ENCODE data around the gene FLVCR2.

FLVCR2 gene, protein sequence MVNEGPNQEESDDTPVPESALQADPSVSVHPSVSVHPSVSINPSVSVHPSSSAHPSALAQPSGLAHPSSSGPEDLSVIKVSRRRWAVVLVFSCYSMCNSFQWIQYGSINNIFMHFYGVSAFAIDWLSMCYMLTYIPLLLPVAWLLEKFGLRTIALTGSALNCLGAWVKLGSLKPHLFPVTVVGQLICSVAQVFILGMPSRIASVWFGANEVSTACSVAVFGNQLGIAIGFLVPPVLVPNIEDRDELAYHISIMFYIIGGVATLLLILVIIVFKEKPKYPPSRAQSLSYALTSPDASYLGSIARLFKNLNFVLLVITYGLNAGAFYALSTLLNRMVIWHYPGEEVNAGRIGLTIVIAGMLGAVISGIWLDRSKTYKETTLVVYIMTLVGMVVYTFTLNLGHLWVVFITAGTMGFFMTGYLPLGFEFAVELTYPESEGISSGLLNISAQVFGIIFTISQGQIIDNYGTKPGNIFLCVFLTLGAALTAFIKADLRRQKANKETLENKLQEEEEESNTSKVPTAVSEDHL

DNA sequence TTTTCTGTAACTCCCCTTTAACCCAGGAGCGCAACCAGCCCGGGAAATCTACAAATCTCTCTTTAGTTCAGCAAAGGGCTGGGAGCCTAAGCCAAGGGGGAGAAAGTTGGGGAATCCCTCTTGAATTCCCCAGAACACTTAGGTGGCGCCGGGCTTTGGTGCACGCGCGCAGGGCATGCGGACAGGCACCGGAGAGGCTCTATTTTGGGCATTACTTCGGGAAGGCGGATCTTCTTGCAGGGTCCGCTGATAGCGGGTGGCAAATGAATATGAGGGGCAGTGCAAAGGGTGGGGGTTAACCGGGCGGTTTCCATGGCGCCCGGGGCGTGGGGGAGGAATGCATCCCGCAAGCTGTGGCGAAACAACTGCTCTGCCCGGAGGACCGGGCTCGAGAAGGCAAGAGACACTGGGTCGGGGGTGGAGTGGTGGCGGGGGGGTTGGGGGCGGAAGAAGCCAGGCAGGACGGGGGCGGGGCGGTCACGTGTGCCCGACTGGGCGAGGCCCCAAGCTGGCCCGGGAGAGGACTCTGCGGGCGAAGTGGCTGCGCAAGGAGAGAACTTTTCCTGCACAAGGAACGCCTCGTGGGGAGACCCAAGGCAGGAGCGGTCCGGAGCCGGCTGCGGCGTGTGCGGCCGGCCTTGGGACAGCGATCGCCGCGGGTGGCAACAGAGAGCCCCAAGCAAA lies at the start of gene FLVCR2:
Gene FLVCR2 (plus strand): TSS at position 519 of the 684 bp plus-strand sequence. CDS start 353 bp downstream, outside the sequence.
- peak; percentile 42 for DNase-seq (ENCODE audit: low read depth)

DNA sequence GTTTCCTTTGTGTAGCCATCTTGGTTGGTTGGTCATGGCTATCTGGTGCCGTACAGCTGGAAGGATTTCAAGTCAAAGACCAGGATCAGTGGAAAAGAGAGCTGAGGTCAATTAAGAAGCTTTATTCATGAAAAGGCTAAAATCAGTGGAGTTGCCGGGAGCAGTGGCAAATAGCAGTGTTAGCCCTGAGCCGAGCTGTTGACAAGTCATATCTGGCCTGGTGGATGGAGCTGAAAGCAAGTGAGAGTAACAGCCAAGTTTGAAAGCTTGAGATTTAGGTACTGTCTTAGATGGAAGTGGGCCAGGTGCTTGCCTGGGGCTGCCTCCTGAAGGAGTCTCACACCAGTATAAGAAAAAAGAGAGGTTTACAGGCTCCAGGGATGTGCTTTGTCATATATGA lies 47.2 kb upstream of the FLVCR2 start:
- DNase-seq (ENCODE audit: low read depth), result no peak

DNA sequence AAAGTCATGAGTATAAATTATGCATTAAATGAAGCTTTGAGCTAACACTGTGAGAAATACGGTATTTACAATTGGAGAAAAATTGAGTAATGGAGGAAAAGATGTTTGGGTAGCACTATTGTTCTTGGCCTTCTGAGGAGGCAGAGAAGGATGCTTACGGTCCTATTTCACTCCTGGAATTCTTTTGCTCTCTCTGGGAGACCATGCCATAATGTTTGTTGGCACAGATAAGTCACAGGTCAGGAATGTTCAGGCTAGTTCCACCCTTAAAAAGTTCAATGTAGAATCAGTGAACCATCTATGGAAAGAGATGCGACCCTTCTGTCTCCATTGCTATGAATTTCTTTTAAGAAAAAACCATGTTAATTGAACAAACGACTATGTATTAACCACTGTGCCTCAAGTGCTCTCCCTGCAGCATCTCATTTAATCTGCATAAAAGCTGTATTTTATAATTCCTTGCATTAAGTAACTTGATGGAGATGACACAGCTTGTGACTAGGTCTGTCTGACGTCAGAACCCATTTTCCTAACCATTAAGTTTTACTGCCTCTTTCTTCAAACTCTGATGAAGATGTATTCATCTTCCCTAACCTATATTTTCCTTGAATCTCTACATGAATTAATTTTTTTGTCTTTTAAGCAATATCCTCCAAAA lies 46.6 kb upstream of the FLVCR2 start:
- DNase-seq (ENCODE audit: low read depth), result no peak

DNA sequence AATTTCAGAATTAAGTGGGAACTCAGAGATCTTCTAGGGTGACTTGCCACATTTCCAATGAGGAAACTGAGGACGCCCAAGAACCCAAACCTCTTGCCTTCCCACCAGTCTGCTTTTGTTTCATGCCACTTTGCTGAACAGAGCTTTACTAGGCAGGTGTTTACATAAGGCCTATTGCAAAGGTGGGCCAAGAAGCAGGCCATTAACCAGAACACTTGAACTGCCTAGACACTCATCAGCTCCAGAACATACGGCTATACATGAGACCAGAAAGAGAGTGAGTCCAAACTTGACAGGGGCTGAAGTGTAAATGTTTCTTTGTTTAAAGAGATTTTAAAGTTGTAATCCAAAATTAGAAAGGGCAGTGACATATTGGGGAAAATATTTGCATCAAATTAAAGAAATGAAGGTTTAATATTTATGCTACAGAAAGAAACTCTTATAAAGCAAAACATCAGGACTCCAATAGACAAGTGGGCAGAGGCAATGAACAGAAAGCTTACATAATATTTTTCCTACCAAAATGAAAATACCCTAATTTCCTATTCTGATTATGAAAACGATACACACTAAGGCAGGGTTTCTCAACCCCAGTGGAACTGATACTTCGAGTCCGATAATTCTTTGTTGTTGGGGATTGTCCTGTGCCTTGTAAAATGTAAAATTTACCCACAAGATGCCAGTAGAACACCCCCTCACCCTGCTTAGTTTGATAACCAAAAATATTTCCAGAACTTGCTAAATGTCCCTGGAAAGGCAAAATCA lies 44.4 kb upstream of the FLVCR2 start:
- no peak for DNase-seq (ENCODE audit: low read depth)

DNA sequence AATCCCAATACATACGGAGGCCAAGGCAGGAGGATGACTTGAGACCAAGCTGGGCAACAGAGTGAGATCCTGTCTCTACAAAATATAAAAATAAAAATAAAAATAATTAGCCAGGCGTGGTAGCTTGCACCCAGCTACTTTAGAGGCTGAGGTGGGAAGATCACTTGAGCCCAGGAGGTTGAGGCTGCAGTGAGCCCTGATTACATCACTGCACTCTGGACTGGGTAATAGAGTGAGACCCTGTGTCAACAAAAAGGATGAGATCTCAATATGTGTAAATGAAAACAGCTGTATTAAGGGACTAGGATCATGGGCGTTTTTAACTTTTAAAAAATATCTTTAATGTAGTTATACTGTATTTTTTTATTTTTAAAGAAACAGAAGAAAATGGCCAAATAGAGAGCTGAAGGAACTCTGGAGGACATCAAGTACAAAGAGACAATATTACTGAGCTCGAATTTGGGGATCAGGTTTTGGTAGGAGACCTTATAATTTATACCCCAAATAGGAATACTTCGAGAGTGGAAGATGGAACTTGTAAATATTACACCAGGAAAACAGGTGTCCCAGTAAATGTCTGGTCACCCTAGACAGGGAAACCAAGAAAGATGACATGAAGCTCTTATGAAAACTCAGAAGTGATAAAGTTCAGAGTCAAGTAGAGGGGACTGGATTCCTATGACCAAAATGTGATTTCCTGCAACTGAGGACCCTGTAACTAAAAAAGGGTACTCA lies 43.1 kb upstream of the FLVCR2 start:
- DNase-seq (ENCODE audit: low read depth), result no peak

DNA sequence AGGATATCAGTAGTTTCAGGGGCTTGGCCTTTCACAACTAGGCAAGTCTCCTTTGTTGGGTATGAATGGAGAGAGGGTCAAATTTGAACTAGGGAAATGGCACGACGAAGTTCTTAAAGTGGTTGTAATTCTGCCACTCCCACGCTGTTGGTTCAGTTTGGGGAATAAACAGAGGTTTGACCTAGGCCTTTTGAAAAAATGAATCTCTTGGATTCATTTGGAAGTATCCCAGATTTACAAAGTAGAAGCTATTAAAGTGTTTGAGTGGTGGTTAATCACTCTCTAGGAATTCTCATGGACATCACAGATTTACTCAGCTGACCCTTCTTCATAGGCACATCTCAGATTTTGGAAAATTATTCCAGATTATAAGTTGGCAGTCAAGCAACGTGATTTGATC lies 41.3 kb upstream of the FLVCR2 start:
- DNase-seq (ENCODE audit: low read depth), result no peak

DNA sequence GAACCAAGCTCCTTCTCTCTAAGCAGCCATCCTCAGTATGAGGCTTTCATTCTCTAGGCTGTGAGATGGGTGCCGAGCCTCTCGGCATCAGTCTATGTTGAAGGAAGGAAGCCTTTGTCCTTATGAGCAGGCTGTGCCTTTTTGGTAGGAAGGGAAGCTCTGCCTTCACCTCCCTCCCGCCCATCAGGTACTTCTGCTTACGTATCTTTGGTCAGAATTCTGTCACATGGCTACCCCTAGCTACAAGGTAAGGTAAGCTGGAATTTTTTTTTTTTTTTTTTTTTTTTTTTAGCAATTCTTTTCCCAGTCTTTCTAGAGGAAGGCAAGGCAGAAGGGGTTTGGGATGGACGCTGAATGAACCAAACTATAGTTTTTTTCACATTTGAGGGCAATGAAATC lies 39.3 kb upstream of the FLVCR2 start:
- DNase-seq (ENCODE audit: low read depth), result no peak

DNA sequence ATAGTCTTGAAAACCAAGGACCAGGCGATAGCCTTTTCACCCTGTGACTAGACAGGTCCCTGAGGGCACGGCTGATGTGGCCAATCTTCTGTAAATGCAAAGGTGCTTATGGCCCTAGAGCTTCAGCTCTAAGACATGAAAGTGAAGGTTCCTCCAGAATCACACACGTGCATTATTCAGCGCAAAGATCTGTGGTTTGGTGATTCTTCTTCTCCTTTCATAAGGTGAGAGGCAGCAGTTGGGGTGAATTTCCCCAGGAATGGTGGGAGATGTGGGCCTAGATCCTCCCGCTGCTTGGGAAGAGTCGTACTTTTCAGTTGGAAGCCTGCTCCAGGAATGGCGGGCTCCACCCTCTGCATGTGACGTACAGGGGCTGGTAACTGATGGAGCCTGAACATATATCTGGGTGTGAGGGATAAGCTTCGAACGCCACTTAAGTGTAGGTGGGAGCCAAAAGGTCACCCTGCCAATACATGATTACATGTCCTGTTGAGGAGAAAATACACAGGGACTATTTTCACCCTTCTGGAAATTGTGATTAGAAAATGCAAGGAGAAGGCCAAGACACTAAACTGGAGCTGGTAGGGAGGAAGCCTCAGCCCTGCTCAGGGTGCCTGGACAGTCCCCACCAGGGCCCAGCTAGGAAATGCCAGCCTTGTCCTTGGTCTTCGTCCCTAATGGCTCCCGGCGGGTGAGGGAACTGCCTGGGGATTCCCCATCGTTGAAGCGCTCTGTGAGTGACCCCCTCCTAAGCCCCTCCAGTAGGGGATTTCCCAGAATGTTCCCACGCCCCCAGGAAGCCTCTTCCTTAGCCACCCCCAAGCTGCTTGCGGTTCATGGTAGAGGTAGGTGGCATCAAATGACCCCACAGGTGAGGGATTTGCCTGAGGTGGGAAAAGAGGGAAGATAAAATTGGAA lies 38.6 kb upstream of the FLVCR2 start:
- DNase-seq (ENCODE audit: low read depth), result no peak

DNA sequence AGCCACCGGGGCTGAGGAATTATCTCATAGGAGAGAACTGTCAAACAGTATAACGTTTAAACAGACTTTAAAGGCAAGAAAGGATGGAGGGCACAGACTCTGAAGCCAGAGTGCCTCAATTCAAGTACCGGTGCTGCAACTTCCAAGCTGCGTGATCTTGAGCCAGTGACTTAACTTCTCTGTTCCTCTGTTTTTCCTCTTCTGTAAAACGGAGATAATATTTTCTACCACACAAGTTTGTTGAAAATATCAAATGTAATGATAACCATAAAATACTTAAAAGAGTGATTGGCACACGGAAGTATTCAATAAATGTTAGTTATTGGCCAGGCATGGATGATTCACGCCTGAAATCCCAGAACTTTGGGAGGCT lies 38.0 kb upstream of the FLVCR2 start:
- DNase-seq (ENCODE audit: low read depth), result no peak

DNA sequence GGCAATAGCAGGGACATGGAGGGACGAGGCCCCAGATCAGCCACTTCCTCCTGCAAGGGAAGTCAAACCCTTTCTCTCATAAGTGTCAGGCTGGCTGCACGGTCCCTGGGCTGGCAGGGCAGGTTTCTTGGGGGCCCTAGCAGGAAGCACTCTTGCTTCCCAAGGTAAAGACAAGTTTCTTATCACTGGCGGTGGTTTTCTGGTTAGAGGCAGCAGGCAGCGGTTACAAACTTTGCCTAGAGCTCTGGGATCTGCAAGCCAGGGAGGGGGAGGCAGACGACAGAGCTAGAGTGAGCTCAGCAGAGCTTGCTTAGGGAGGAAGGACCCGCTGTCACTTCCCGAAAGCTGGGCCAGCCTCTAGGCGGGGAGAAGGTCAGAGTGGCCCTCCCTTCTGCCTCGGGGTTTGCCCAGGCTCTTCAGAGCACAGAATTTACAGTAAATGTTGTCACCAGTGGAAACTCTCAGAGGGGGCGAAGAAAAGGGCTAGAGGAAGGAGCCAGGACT lies 35.8 kb upstream of the FLVCR2 start:
- peak; percentile 58 for DNase-seq (ENCODE audit: low read depth)

DNA sequence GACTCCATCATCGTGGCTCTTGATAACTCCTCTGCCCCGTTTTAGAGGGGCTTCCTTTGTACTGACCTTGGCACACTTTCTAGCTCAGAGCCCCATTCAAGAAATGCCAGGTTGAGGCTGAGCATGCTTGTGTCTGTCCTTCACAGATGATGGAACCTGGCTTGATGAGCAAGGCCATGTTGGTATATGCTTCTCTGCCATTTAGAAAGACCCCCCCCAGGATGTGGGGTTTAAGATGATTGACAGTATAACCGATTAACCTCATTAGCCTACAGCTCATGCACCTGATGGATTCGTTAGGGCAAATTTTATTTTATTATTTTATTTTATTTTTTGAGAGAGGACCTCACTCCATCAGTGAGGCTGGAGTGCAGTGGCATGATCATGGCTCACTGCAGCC lies 35.2 kb upstream of the FLVCR2 start:
- DNase-seq (ENCODE audit: low read depth), result no peak

DNA sequence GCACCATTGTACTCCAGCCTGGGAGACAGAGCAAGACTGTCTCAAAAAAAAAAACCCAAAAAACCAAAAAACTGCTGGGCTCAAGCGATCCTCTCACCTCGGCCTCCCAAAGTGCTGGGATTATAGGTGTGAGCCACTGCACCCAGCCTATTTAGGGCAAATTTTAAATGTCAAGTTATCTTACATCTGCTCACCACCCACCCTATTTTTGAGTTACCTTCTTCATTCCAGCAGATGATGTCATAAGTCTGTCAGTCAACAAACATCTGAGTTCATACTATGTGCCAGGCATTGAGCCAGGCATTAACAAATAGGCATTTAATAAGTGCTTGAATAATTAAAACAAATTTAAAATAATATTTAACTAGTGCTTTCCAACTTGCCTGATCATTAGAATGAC lies 34.6 kb upstream of the FLVCR2 start:
- no peak for DNase-seq (ENCODE audit: low read depth)

DNA sequence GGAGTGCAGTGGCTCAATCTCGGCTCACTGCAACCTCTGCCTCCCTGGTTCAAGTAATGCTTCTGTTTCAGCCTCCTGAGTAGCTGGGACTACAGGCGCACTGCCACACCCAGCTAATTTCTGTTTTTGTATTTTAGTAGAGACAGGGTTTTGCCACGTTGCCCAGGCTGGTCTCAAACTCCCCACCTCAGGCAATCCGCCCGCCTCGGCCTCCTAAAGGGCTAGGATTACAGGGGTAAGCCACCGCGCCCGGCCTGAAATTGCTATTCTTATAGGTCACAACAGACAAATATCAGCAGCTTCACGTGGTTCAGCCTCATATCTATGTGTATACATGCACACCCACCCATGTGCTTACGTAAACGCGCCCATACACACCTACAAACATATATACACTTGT lies 32.5 kb upstream of the FLVCR2 start:
- DNase-seq (ENCODE audit: low read depth), result no peak

DNA sequence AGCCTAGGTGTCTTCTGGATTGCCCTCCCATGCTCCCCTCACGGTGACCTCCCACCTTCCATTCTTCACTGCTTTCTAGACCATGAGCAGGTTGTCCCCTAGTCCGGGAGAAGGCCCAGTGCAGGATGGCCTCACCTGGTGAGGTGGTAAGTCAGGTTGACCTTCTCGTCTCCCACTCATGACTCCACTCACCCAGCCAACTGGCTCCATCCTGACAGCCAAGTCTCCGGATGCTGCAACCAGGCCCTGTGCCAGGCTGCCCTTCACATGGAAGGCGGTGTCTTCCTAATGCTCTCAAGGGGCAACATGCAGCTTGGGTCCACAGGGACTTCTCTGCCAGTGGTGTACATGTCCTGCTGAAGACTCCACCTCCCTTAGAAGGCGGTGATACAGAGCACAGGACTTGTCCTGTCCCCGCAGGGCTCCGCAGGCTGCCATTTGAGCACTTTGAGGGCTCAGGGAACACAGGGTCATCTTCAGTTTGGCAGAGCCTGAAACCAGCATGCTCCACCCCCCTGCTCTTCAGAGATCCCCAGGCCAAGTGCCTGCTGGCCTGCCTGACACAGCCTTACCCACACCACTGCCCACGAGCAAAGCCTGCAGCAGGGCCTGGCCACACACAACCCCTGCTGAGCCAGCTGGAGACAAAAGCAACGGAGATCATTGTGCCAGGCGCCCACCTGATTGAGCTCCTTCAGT lies 30.7 kb upstream of the FLVCR2 start:
- no peak for DNase-seq (ENCODE audit: low read depth)

DNA sequence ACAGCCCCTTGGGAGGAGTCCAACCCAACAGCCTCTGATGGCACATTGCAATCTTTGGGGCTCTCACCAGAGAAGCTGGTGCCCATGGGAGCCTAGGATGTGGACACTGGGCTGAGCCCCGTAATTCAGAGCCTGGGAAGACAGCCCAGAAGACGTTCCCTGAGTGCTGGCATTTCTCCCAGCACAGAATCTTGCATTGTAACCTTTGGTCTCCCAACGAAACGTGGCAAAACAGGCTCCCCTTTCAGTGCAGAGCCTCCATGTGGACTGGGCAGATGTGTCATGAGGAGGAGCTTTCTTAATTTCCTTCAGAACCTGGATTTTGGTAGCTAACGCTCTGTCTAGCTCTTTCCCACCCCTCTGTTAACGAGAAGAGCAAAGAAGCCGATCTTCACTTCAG lies 29.9 kb upstream of the FLVCR2 start:
- no peak for DNase-seq (ENCODE audit: low read depth)

DNA sequence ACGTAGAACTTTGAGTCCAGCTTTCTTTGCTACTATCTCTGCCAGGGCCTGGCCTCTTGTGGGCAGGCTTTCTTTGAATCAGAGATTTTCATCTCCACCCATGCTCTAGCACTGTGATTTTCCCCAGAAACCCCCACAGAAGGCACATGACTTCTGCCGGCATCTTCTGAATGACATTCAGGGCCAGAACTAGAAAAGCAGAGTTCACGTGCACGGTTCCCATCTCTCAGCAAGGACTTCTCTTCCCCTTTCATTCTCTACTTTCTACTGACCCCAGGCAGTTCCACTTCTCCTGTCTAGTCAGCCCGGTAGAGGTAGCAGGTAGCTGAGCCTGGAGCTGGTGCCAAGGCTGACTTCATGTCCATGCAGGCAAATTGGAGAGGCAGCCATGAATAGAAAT lies 29.3 kb upstream of the FLVCR2 start:
- no peak for DNase-seq (ENCODE audit: low read depth)

DNA sequence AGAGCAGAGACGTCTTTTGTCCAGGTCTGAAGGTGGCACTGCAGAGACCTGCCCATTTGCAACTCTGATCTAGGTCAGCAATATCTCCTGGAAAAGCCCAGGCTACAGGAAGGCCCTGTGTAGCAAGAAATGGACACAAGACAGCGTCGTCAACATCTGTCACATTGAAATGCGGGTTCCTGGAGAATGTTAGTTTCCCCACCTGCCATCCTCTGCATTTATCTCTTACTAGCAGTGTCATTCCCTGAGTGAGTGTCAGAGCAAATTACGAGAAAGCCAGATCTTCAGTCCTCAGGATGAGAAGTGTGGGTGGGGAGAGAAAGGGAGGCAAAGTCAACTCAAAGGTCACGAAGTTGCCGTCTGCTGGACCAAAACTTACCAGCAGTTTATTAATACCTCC lies 27.4 kb upstream of the FLVCR2 start:
- no peak for DNase-seq (ENCODE audit: low read depth)

DNA sequence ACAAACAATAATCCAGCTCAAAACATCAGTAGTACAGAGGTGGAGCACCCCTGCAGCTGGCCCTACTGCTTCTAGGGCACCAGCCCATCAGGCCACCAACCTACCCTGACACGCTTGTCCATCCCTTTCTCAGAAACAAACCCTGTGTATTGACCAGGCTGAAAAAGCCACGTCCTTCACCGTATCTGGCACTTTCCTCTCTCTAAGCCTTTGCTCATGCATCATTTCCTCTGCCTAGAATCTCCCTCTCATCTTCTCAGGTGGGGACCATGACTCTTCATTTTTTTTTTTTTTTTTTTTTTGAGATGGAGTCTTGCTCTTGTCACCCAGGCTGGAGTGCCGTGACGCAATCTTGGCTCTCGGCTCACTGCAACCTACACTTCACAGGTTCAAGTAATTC lies 25.3 kb upstream of the FLVCR2 start:
- no peak for DNase-seq (ENCODE audit: low read depth)

DNA sequence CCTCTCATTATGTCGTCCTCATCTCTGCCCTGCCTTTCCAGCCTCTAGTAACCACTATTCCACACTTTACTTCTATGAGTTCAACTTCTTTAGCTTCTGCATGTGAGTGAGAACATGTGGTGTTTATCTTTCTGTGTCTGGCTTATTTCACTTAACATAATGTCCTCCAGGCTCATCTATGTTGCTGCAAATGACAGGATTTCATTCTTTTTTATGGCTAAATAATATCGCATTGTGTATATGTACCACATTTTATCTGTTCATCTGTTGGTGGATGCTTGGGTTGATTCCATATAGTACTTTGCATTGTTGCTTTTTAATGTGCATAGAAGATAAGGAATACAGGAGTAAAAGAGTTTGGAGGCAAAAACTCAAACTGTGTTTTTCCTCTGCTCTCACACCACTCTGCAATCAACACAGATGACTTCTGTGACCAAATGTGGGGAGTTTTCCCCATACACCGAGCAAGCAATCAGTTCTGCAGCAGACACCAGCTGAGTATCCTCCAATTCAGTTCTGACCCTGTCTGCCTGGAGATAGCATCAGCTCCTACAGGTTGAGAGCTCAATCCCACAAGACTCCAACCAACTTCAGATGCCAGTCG lies 24.6 kb upstream of the FLVCR2 start:
- no peak for DNase-seq (ENCODE audit: low read depth)
